Osteoblast (primary cell): ENCODE results near the gene C11orf68. TPM values are rescaled to one million over a fixed set of nuclear protein-coding genes. Genes with fewer than 3 reads are reported as not detected.

Source experiments
- DNase-seq: peaks from one replicate; pipeline ENCODE4 v3.0.0; 2011; ENCODE audit warnings: low spot score, mixed read lengths; ENCODE audit not compliant: insufficient read length; ENCODE audit errors: missing footprints
- H2AFZ ChIP-seq: 2 replicates; pipeline ENCODE4 v1.6.0; 2011; ENCODE audit warnings: mild to moderate bottlenecking, low read length
- H3K27ac ChIP-seq: 2 replicates; pipeline ENCODE4 v1.5.1; 2011; ENCODE audit warnings: mild to moderate bottlenecking, low read depth, low read length, moderate library complexity
- H3K27me3 ChIP-seq: 2 replicates; pipeline ENCODE4 v1.6.0; 2012; ENCODE audit warnings: mild to moderate bottlenecking, control low read depth, inconsistent platforms, low read length, moderate library complexity; ENCODE audit not compliant: insufficient read depth
- H3K36me3 ChIP-seq: 2 replicates; pipeline ENCODE4 v1.5.1; 2011; ENCODE audit warnings: mild to moderate bottlenecking, low read length, control low read depth, moderate library complexity; ENCODE audit not compliant: insufficient read depth
- H3K4me1 ChIP-seq: 2 replicates; pipeline ENCODE4 v1.5.1; 2011; ENCODE audit warnings: mild to moderate bottlenecking, low read length, control low read depth, moderate library complexity; ENCODE audit not compliant: insufficient read depth
- H3K4me2 ChIP-seq: 2 replicates; pipeline ENCODE4 v1.6.0; 2011; ENCODE audit warnings: mild to moderate bottlenecking, low read length; ENCODE audit not compliant: insufficient read depth
- H3K4me3 ChIP-seq: fragments of 200-600 bp; sonication (generic); 3 replicates; pipeline ENCODE4 v1.5.1; 2012; ENCODE audit warnings: mild to moderate bottlenecking, low read length, inconsistent platforms; ENCODE audit not compliant: insufficient read depth
- H3K79me2 ChIP-seq: 2 replicates; pipeline ENCODE4 v1.6.0; 2012; ENCODE audit warnings: mild to moderate bottlenecking, low read length, control low read depth, inconsistent platforms; ENCODE audit not compliant: insufficient read depth
- H3K9me3 ChIP-seq: 2 replicates; pipeline ENCODE4 v1.5.1; 2011; ENCODE audit warnings: low read depth, low read length, control low read depth
- H4K20me1 ChIP-seq: 2 replicates; pipeline ENCODE4 v1.6.0; 2012; ENCODE audit warnings: mild to moderate bottlenecking, low read length, control low read depth; ENCODE audit not compliant: insufficient read depth
- total RNA-seq: library from RNA; depleted of rRNA; stranded (reverse); fragments of >200 nt; gene quantifications from 2 replicates; pipeline ENCODE4 v1.2.3, GENCODE V29; 2012
- TF ChIP-seq, protein P1 (sequence below): IDR thresholded peaks from 2 replicates; pipeline ENCODE4 v1.5.1; 2011; ENCODE audit warnings: mild to moderate bottlenecking, low read depth, low read length, moderate library complexity; ENCODE audit errors: extremely low read depth

The C11orf68 gene
- total RNA-seq, 1 donor = 32.9 TPM

GRCh38 chr11:65958774-65959420, 40.0 kb upstream of the C11orf68 start:
- peaks cover 13% of the 10 kb centered on the region for H4K20me1 ChIP-seq
- H3K79me2 ChIP-seq = peaks cover 28% of the 10 kb centered on the region
- H3K36me3 ChIP-seq = peaks cover 5% of the 10 kb centered on the region
- no peak overlapping the region for H3K4me2 ChIP-seq
- H3K9me3 ChIP-seq = no peaks in the 10 kb centered on the region
- no peak overlapping the region for H2AFZ ChIP-seq
- H3K27me3 ChIP-seq = no peaks in the 10 kb centered on the region
- peaks cover 16% of the 10 kb centered on the region for H3K4me1 ChIP-seq
- no peak overlapping the region for H3K27ac ChIP-seq
- no peak overlapping the region for H3K4me3 ChIP-seq
- DNase-seq = peak; percentile 75
- TF ChIP-seq, protein P1, sequence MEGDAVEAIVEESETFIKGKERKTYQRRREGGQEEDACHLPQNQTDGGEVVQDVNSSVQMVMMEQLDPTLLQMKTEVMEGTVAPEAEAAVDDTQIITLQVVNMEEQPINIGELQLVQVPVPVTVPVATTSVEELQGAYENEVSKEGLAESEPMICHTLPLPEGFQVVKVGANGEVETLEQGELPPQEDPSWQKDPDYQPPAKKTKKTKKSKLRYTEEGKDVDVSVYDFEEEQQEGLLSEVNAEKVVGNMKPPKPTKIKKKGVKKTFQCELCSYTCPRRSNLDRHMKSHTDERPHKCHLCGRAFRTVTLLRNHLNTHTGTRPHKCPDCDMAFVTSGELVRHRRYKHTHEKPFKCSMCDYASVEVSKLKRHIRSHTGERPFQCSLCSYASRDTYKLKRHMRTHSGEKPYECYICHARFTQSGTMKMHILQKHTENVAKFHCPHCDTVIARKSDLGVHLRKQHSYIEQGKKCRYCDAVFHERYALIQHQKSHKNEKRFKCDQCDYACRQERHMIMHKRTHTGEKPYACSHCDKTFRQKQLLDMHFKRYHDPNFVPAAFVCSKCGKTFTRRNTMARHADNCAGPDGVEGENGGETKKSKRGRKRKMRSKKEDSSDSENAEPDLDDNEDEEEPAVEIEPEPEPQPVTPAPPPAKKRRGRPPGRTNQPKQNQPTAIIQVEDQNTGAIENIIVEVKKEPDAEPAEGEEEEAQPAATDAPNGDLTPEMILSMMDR = no peak

DNA sequence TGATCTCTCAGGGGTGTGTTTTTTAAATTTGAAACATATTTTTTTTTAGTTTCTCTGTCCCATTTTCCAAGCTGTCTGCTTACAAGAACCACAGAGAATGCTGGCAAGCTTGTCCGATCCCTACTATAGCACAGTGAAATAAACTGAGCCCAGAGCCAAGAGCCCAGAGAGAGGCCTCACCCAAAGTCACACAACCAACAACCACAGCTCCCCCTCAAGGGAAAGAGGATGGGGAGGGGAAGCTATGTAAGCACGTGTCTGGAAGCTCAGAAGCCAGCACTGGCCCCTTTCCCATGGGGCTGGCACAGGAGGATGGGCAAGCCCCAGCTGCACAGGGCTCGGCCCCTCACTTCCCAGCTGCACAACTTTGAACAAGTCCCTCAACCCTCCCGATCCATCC, 39.4 kb upstream of the C11orf68 start:
- Histone ChIP-seq H4K20me1 (peaks cover 9% of the 10 kb centered on the region), H3K9me3 (no peaks in the 10 kb centered on the region), H3K27ac (no peak overlapping the region), H3K79me2 (peaks cover 22% of the 10 kb centered on the region), H3K4me1 (peaks cover 11% of the 10 kb centered on the region), H3K36me3 (no peaks in the 10 kb centered on the region), H3K4me2 (no peak overlapping the region), H2AFZ (no peak overlapping the region), H3K4me3 (no peak overlapping the region), H3K27me3 (no peaks in the 10 kb centered on the region)
- TF ChIP-seq, protein P1 = no peak
- DNase-seq = peak; percentile 58

DNA sequence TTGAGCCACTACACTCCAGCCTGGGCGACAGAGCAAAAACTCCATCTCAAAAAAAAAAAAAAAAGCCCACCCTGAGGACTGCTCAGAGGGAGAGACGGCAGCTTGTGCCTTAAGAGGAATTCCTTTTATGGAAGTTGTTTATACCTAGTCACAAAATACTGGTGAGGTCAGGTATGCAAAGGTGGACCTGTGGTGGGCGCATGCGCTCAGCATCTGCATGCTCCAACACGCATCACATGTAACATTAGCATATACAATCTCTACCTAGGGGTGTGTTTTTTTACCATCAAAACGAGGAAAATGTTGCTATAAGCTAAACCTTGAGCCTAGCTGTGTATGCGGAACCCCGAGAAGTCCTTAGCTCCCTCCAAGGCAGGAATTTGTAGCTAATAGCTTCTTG, 35.9 kb upstream of the C11orf68 start:
- Histone ChIP-seq H3K27me3 (no peaks in the 10 kb centered on the region), H3K4me1 (no peaks in the 10 kb centered on the region), H3K36me3 (no peaks in the 10 kb centered on the region), H3K4me2 (no peak overlapping the region), H3K4me3 (no peak overlapping the region), H3K27ac (no peak overlapping the region), H3K79me2 (no peaks in the 10 kb centered on the region), H4K20me1 (no peaks in the 10 kb centered on the region), H2AFZ (no peak overlapping the region), H3K9me3 (no peaks in the 10 kb centered on the region)
- TF ChIP-seq, protein P1 = no peak
- DNase-seq = no peak

- H3K4me3 ChIP-seq = no peak overlapping the region
- no peak overlapping the region for H2AFZ ChIP-seq
- H3K27ac ChIP-seq = no peak overlapping the region
- no peaks in the 10 kb centered on the region for H3K27me3 ChIP-seq
- H4K20me1 ChIP-seq = no peaks in the 10 kb centered on the region
- TF ChIP-seq, protein P1 = no peak
- DNase-seq = peak; percentile 29
- H3K4me1 ChIP-seq = no peaks in the 10 kb centered on the region
- no peaks in the 10 kb centered on the region for H3K79me2 ChIP-seq
- H3K9me3 ChIP-seq = no peaks in the 10 kb centered on the region
- no peak overlapping the region for H3K4me2 ChIP-seq
- H3K36me3 ChIP-seq = no peaks in the 10 kb centered on the region
These were observed 34.6 kb upstream of the C11orf68 start for GRCh38 chr11:65953471-65953870.
